Fibroblast of lung (primary cell): ENCODE data around the gene ATG12. TPM values are rescaled to one million over a fixed set of nuclear protein-coding genes. Genes with fewer than 3 reads are reported as not detected.

ENCODE experiments used
- DNase-seq, 2 donors: peaks; one replicate each; pipeline versions ENCODE4 v3.0.0 to v3.0.0-alpha.2; 2010; ENCODE audit warnings: low read depth in 2 of 2
- H2AFZ ChIP-seq: 2 replicates; pipeline ENCODE4 v1.5.1; 2012; ENCODE audit warnings: low read length, control low read depth, inconsistent platforms
- H3K27ac ChIP-seq: 2 replicates; pipeline ENCODE4 v1.5.1; 2011; ENCODE audit warnings: low read length, control low read depth; ENCODE audit not compliant: insufficient read depth
- H3K27me3 ChIP-seq: 2 replicates; pipeline ENCODE4 v1.5.1; 2011; ENCODE audit warnings: mild to moderate bottlenecking, low read length; ENCODE audit not compliant: control insufficient read depth, insufficient read depth
- H3K36me3 ChIP-seq: 2 replicates; pipeline ENCODE4 v1.5.1; 2011; ENCODE audit warnings: low read length; ENCODE audit not compliant: control insufficient read depth, insufficient read depth
- H3K4me1 ChIP-seq: 2 replicates; pipeline ENCODE4 v1.5.1; 2011; ENCODE audit warnings: low read length; ENCODE audit not compliant: control insufficient read depth, insufficient read depth; ENCODE audit errors: extremely low read depth
- H3K4me2 ChIP-seq: 2 replicates; pipeline ENCODE4 v1.5.1; 2011; ENCODE audit warnings: low read length, control low read depth; ENCODE audit not compliant: insufficient read depth; ENCODE audit errors: extremely low read depth
- H3K4me3 ChIP-seq, 4 experiments: fragments of 200-600 bp in 1 of 4; sonication (generic) in 1 of 4; replicated peaks in 1 of 4; 2 replicates each; pipeline ENCODE4 v1.5.1; 2011 to 2016; ENCODE audit warnings: low read length in 4 of 4, low read depth in 3 of 4, mild to moderate bottlenecking in 3 of 4, control low read depth in 2 of 4, inconsistent platforms in 1 of 4, mixed read lengths in 1 of 4; ENCODE audit not compliant: insufficient read depth in 1 of 4; ENCODE audit errors: control extremely low read depth in 1 of 4
- H3K79me2 ChIP-seq: 2 replicates; pipeline ENCODE4 v1.5.1; 2012; ENCODE audit warnings: mild to moderate bottlenecking, low read length, inconsistent platforms; ENCODE audit not compliant: control insufficient read depth, insufficient read depth
- H3K9ac ChIP-seq: 2 replicates; pipeline ENCODE4 v1.5.1; 2011; ENCODE audit warnings: mild to moderate bottlenecking, low read length, control low read depth; ENCODE audit not compliant: insufficient read depth
- H3K9me3 ChIP-seq: 2 replicates; pipeline ENCODE4 v1.5.1; 2012; ENCODE audit warnings: low read depth, low read length; ENCODE audit not compliant: control insufficient read depth, insufficient read depth
- H4K20me1 ChIP-seq: 2 replicates; pipeline ENCODE4 v1.5.1; 2011; ENCODE audit warnings: low read length; ENCODE audit not compliant: control insufficient read depth, insufficient read depth; ENCODE audit errors: extremely low read depth
- EZH2 ChIP-seq: IDR thresholded peaks from 2 replicates; pipeline ENCODE4 v1.5.1; 2012; ENCODE audit warnings: low read length, control low read depth, mild to moderate bottlenecking; ENCODE audit errors: missing control alignments
- polyA plus RNA-seq, 2 donors: library from polyadenylated mRNA; depleted of rRNA in 1 of 2; stranded (reverse) in 1 of 2; unstranded in 1 of 2; fragments of >200 nt; gene quantifications; 2 replicates each; pipeline ENCODE4 v1.2.1, GENCODE V29; 2011 to 2012; ENCODE audit warnings: missing spikeins in 1 of 2
- total RNA-seq: library from RNA; depleted of rRNA; stranded (reverse); fragments of >200 nt; gene quantifications from 2 replicates; pipeline ENCODE4 v1.2.1, GENCODE V29; 2014
- TF ChIP-seq, protein P1 (sequence below), 2 donors: IDR thresholded peaks in 1 of 2; conservative IDR thresholded peaks in 1 of 2; 1 replicate in 1 of 2; 2 replicates in 1 of 2; pipeline ENCODE4 v1.5.1; 2011 to 2012; ENCODE audit warnings: low read length in 2 of 2, control low read depth in 1 of 2, inconsistent platforms in 1 of 2, low read depth in 1 of 2, mild to moderate bottlenecking in 1 of 2

The ATG12 gene
- total and polyA plus RNA-seq, 2 donors (not counting 1 experiment from before 2014, with no cell fraction given), result 38.8 to 117 TPM

- DNase-seq, result peak; percentile 78 to 80
- no peak for TF ChIP-seq EZH2
- TF ChIP-seq, protein P1, sequence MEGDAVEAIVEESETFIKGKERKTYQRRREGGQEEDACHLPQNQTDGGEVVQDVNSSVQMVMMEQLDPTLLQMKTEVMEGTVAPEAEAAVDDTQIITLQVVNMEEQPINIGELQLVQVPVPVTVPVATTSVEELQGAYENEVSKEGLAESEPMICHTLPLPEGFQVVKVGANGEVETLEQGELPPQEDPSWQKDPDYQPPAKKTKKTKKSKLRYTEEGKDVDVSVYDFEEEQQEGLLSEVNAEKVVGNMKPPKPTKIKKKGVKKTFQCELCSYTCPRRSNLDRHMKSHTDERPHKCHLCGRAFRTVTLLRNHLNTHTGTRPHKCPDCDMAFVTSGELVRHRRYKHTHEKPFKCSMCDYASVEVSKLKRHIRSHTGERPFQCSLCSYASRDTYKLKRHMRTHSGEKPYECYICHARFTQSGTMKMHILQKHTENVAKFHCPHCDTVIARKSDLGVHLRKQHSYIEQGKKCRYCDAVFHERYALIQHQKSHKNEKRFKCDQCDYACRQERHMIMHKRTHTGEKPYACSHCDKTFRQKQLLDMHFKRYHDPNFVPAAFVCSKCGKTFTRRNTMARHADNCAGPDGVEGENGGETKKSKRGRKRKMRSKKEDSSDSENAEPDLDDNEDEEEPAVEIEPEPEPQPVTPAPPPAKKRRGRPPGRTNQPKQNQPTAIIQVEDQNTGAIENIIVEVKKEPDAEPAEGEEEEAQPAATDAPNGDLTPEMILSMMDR (conservative IDR thresholded peaks at IDR 0.05 in 1 of 2, IDR thresholded peaks at IDR 0.05 in 1 of 2; ENCODE audit: low read depth in 1 of 2, low read length in 2 of 2), result no peak
- peak within 1 kb of the TSS; percentile 37 for H2AFZ ChIP-seq
- H3K4me2 ChIP-seq, result peak within 1 kb of the TSS; percentile 76
- H3K9ac ChIP-seq, result peak within 1 kb of the TSS; percentile 70
- H4K20me1 ChIP-seq, result no peaks in the 10 kb centered on the region
- no peaks in the 10 kb centered on the region for H3K4me1 ChIP-seq
- H3K27ac ChIP-seq, result peak within 1 kb of the TSS; percentile 6
- H3K4me3 ChIP-seq, result peak within 1 kb of the TSS; percentile 40 to 84 (median 52)
- H3K36me3 ChIP-seq, result no peaks in the 10 kb centered on the region
- H3K9me3 ChIP-seq, result no peaks in the 10 kb centered on the region
- no peaks in the 10 kb centered on the region for H3K79me2 ChIP-seq
- peaks cover 5% of the 10 kb centered on the region for H3K27me3 ChIP-seq
Observed at GRCh38 chr5:115816226-115817081, 24.9 kb downstream of the ATG12 start, which contains the start of gene CDO1. Gene CDO1, minus strand, starts transcription at chr5:115816659. Its CDS starts 262 bp downstream, at chr5:115816397.

GRCh38 chr5:115815693-115816225 is 25.6 kb downstream of the ATG12 start:
- DNase-seq, result peak in 1 of 2 donors; percentile 19

More at GRCh38 chr5:115815693-115816225, 25.6 kb downstream of the ATG12 start:
- Histone ChIP-seq H3K27me3 (peaks cover 5% of the 10 kb centered on the region), H2AFZ (peak overlapping the region; percentile 37), H3K9me3 (no peaks in the 10 kb centered on the region), H3K36me3 (no peaks in the 10 kb centered on the region), H3K4me2 (peak overlapping the region; percentile 76), H3K9ac (no peak overlapping the region), H3K4me3 (peak overlapping the region; percentile 40 to 84 (median 52)), H3K27ac (no peak overlapping the region), H3K4me1 (no peaks in the 10 kb centered on the region), H4K20me1 (no peaks in the 10 kb centered on the region), H3K79me2 (no peaks in the 10 kb centered on the region)
- TF ChIP-seq, protein P1 (conservative IDR thresholded peaks at IDR 0.05 in 1 of 2, IDR thresholded peaks at IDR 0.05 in 1 of 2; ENCODE audit: low read depth in 1 of 2, low read length in 2 of 2), result no peak
- TF ChIP-seq EZH2, result peak; percentile 63
